SK-N-MC (cell line): ENCODE results near the gene PTDSS2.

ENCODE experiments used
- DNase-seq: peaks from one replicate; pipeline ENCODE4 v3.0.0-alpha.2; 2011; ENCODE audit warnings: low read depth, low spot score
- H3K27ac ChIP-seq: fragments of 200-600 bp; sonication (generic); 2 replicates; pipeline ENCODE4 v1.5.1; 2016; ENCODE audit warnings: mixed run types
- H3K36me3 ChIP-seq: fragments of 200-600 bp; sonication (generic); 2 replicates; pipeline ENCODE4 v1.6.1; 2017; ENCODE audit warnings: antibody characterized with exemption, low read length, mixed read lengths; ENCODE audit not compliant: insufficient read depth
- H3K4me3 ChIP-seq: fragments of 200-600 bp; sonication (generic); 2 replicates; pipeline ENCODE4 v1.5.1; 2016
- H3K9ac ChIP-seq: fragments of 200-600 bp; sonication (generic); 2 replicates; pipeline ENCODE4 v1.8.0; 2017; ENCODE audit warnings: mixed run types, mixed read lengths; ENCODE audit not compliant: insufficient read length
- H3K9me3 ChIP-seq: fragments of 200-600 bp; sonication (generic); 2 replicates; pipeline ENCODE4 v1.6.1; 2017; ENCODE audit warnings: low read depth, mild to moderate bottlenecking, antibody characterized with exemption, low read length, moderate library complexity, mixed read lengths
- EZH2 ChIP-seq: fragments of 200-600 bp; sonication (generic); IDR thresholded peaks from one replicate; pipeline ENCODE4 v1.6.1; 2017; ENCODE audit warnings: antibody characterized with exemption
- FOXP2 ChIP-seq: optimal IDR thresholded peaks from 2 replicates; pipeline ENCODE3; 2011; ENCODE audit warnings: mild to moderate bottlenecking, moderate library complexity; ENCODE audit not compliant: insufficient read depth; ENCODE audit errors: extremely low read length, control extremely low read depth
- POLR2AphosphoS5 ChIP-seq: IDR thresholded peaks from 2 replicates; pipeline ENCODE4 v1.6.1; 2012; ENCODE audit warnings: mild to moderate bottlenecking, low read depth, low read length, borderline replicate concordance

The PTDSS2 gene

DNA sequence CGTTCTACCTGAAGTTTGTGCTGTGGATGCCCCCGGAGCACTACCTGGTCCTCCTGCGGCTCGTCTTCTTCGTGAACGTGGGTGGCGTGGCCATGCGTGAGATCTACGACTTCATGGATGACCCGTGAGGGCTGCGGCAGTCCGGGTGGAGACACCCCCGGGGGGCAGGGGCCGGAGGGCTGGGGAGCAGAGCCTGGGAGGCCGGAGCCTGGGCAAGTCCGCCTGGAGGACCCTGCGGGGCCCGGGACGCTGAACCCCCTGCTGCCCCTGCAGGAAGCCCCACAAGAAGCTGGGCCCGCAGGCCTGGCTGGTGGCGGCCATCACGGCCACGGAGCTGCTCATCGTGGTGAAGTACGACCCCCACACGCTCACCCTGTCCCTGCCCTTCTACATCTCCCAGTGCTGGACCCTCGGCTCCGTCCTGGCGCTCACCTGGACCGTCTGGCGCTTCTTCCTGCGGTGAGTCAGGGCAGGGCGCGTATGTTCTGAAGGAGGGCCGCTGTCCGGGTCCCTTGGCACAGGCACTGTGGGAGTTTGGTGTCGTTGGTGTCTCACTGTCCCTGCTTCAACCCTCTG lies 39.6 kb downstream of the PTDSS2 start:
- no peak for DNase-seq
- no peaks in the 10 kb centered on the region for H3K9me3 ChIP-seq
- H3K27ac ChIP-seq = no peak overlapping the region
- peaks cover 9% of the 10 kb centered on the region; the same call in 1 of the 2 replicates for H3K36me3 ChIP-seq
- no peak overlapping the region for H3K4me3 ChIP-seq
- TF ChIP-seq POLR2AphosphoS5 = no peak
- TF ChIP-seq FOXP2 = no peak
- no peak for TF ChIP-seq EZH2
- H3K9ac ChIP-seq = no peak overlapping the region

DNA sequence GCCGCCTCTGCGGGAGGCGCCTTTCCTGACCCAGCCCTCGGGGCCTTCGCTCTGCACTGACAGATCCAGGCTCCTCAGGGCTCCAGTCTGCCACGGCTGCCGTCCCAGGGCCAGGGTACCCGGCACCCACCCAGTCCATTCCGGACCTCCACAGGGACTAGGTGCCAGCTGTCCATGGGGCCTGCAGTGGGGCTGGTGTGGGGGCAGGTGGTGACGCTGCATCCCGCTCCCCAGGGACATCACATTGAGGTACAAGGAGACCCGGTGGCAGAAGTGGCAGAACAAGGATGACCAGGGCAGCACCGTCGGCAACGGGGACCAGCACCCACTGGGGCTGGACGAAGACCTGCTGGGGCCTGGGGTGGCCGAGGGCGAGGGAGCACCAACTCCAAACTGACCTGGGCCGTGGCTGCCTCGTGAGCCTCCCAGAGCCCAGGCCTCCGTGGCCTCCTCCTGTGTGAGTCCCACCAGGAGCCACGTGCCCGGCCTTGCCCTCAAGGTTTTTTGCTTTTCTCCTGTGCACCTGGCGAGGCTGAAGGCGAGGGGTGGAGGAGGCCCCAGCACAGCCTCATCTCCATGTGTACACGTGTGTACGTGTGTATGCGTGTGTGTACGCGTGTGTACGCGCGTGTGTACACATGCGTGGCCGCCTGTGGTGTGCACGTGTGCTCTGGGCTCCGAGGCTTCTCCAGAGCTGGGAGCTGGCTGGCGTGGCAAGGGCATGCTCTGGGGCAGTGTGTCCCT lies 40.3 kb downstream of the PTDSS2 start:
- Histone ChIP-seq H3K36me3 (peaks cover 11% of the 10 kb centered on the region; the same call in 1 of the 2 replicates), H3K4me3 (no peak overlapping the region), H3K9me3 (no peaks in the 10 kb centered on the region), H3K27ac (no peak overlapping the region), H3K9ac (no peak overlapping the region)
- DNase-seq = no peak
- TF ChIP-seq EZH2 = no peak
- no peak for TF ChIP-seq POLR2AphosphoS5
- TF ChIP-seq FOXP2 = no peak

- no peak for DNase-seq
- no peak for TF ChIP-seq EZH2
- H3K9ac ChIP-seq = no peak overlapping the region
- H3K4me3 ChIP-seq = no peak overlapping the region
- H3K36me3 ChIP-seq = peaks cover 16% of the 10 kb centered on the region; the same call in 1 of the 2 replicates
- no peak overlapping the region for H3K27ac ChIP-seq
- H3K9me3 ChIP-seq = no peaks in the 10 kb centered on the region
Observed at GRCh38 chr11:490930-491260, 40.8 kb downstream of the PTDSS2 start.

- no peak for TF ChIP-seq POLR2AphosphoS5
- no peak for TF ChIP-seq FOXP2
- TF ChIP-seq EZH2 = no peak
- no peaks in the 10 kb centered on the region for H3K9me3 ChIP-seq
- peaks cover 16% of the 10 kb centered on the region; the same call in 1 of the 2 replicates for H3K36me3 ChIP-seq
- no peak overlapping the region for H3K9ac ChIP-seq
- DNase-seq = no peak
- no peak overlapping the region for H3K27ac ChIP-seq
- H3K4me3 ChIP-seq = no peak overlapping the region
Observed at GRCh38 chr11:491358-491757, 41.3 kb downstream of the PTDSS2 start.

DNA sequence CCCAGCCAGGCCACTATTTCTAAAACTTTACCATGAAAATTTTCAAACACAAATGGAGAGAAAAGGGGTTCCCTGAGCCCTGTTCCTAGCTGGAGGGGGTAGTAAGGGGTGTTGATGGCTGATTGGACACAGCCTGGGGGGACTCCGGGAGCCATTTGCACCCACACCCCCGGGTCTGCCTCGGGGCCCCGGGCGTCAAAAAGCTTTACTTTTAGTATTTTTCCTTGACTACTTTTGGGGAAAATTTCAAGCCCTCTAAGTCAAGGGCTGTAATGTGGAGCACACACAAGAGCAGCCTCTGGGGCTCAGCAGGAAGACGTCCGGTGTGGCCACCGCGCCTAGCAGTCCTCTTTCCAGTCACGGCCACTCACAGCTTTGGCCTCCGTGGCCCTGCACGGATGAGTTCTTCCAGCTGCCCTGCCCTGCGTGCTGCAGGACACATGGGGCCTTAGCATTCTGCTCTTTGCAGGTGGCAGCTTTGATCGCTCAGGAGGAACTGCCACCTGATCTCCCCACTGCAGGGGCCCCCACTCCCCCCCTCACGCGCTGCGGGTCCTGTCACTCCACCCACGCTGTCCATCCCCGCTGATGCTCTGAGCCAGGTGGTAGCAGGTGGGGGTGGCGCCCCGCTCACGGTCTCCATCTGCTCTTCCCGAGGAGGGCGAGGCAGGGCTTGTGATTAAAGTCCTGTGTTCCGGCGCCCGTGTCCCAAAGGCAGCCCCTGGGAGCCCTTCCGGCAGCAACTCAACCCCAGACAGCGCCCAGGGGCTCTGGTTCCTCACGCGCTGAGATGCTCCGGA lies 42.5 kb downstream of the PTDSS2 start:
- no peak for TF ChIP-seq POLR2AphosphoS5
- TF ChIP-seq EZH2 = no peak
- no peak for TF ChIP-seq FOXP2
- no peak for DNase-seq

DNA sequence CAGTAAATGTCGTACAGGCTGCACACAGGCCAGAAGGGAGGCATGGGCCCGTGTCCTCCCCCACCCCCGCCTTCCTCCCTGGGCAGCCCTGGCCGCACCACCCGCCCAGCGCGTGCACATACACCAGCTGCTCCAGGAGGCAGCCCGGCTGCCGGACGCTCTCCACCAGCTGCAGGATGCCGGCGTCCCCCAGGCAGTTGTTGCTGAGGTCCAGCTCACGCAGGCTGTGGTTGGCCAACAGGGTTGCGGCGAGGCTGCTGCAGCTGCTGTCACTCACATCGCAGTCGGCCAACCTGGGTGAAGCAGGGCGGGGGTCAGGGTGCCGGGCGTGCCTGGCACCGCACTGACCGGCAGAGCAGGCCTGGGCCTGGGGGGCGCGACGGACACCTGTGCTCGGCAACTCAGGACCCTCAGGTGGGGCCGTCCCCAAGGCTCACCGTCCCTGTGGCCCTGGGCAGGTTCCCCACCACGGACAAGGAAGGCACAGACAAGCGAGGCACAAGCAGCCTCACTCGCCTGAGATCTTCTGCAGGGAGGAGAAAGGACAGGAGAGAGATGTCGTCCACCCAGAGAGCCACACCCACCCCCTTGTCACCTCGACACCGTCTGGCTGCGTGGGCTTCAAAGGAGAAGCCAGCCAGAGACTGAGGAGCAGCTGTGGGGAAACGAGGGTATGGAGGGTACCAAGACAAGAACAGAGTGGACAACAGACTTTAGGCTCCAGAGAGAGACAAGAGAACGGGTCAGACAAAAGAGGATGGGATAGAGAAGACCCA lies 44.9 kb downstream of the PTDSS2 start:
- DNase-seq = no peak
- Histone ChIP-seq H3K4me3 (no peak overlapping the region), H3K27ac (no peak overlapping the region), H3K9me3 (no peaks in the 10 kb centered on the region), H3K9ac (no peak overlapping the region), H3K36me3 (peaks cover 51% of the 10 kb centered on the region)
- TF ChIP-seq FOXP2 = no peak
- no peak for TF ChIP-seq POLR2AphosphoS5
- no peak for TF ChIP-seq EZH2

More for the DNA sequence above, 42.5 kb downstream of the PTDSS2 start:
- H3K9ac ChIP-seq = no peak overlapping the region
- H3K4me3 ChIP-seq = no peak overlapping the region
- H3K9me3 ChIP-seq = no peaks in the 10 kb centered on the region
- peaks cover 28% of the 10 kb centered on the region for H3K36me3 ChIP-seq
- 0 out of 2 replicates have a peak overlapping the region, but pooled peaks have one; percentile 13 for H3K27ac ChIP-seq

- H3K9ac ChIP-seq = no peak overlapping the region
- DNase-seq = no peak
- H3K9me3 ChIP-seq = no peaks in the 10 kb centered on the region
- no peak overlapping the region for H3K4me3 ChIP-seq
- TF ChIP-seq FOXP2 = no peak
- no peak for TF ChIP-seq EZH2
- no peak for TF ChIP-seq POLR2AphosphoS5
- peaks cover 57% of the 10 kb centered on the region for H3K36me3 ChIP-seq
- H3K27ac ChIP-seq = peak overlapping the region; percentile 22
Observed at GRCh38 chr11:495537-495931, 45.5 kb downstream of the PTDSS2 start.
